Measurements from ENCODE around the gene SH3GLB1.

Gene SH3GLB1

GRCh38 chr1:86739648-86740509 is 35.5 kb downstream of the SH3GLB1 start:
- DNase-seq = no peak

DNA sequence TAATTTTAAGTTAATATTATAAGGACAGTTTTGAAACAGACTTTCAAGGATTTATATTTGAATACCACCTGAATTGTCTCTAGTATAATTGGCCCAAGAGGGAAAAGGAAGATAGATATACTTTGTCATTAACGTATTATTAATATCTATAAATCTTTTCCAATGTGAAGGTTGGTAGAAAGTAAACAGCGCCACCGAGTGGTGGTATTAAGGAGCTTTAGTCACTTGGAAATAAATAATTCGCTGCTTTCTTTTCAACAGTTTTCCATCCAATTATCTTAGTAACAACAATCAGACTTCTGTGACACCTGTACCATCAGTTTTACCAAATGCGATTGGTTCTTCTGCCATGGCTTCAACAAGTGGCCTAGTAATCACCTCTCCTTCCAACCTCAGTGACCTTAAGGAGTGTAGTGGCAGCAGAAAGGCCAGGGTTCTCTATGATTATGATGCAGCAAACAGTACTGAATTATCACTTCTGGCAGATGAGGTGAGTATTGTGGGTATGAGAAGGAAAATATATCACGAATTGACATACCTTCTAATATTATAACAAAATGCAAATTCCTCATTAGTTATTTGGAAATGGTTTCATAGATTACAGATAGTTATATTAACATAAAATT is 37.7 kb downstream of the SH3GLB1 start:
- no peak for DNase-seq

DNA sequence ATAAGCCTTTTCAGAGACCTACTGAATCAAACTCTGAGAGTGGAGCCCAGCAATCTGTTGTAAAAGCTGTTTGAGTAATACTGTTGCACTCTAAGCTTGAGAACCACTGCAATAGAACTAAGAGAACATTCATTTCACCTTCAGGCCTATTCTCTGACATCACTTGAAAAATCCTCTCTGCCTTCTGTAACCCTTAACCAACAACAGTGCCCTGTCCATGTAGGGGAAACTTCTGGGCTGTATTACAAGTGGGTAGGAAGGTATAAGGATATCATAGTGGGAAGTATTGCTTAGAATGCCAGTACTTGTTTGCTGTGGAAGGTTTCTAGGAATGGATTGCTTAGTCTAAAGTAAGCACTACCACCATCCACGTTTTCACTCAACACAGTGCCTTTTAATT is 42.9 kb downstream of the SH3GLB1 start:
- DNase-seq = no peak

- no peak for DNase-seq
Measured at GRCh38 chr1:86748622-86749373, 44.4 kb downstream of the SH3GLB1 start.

DNA sequence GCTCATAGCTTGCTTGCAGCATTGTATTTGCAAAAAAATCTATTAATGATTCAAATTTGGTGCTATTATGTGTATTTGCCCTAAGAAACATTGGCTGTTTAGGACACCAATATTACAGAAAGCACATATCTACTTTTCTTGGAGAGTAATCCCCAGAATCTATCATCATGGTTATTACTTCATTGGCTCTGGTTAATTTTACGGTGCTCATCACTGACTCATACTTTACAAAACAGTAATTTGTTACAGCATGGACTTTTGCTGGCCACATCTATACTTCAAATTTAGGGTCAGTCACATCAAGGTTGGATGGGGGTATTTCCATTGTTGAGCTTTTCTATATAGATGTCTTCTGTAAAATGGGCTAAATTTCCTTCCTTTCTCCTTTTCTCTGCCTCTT is 45.7 kb downstream of the SH3GLB1 start:
- DNase-seq = no peak

DNA sequence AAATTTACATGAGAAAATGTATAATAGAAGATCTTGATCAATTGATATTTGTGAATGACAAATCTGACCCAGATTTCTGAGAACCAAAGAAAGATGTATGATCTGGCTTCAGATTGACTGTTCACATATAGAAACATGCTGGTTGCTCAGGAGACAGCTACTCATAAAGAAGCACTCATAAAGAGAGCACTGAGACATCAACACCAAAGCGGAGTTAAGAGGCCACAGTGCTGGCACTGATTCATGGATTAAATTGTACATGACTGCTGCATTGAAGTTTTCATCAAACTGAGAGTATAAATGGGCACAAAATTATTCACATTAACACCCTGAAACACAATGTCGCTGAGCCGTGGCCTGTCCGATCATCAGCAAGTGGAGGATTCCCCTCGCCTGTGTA is 46.2 kb downstream of the SH3GLB1 start:
- DNase-seq = no peak

DNA sequence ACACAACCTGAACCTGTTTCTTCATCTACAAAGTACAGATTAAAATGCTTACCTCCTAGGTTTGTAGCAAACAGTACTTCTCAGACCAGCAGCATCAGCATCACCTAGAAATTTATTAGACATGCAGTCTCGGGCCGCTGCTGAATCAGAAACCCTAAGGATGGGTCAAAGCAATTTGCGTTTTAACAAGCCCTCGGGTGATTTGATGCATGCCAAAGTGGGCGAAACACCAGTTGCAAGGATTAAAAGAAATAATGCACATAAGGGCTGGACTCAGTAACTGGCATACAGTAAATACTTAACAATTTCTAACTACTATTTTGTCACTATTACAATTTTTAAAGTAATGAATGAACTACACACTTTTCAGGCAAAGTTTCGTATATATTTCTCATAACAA is 47.5 kb downstream of the SH3GLB1 start:
- DNase-seq = no peak

GRCh38 chr1:86753700-86754099 is 49.3 kb downstream of the SH3GLB1 start:
- no peak for DNase-seq

DNA sequence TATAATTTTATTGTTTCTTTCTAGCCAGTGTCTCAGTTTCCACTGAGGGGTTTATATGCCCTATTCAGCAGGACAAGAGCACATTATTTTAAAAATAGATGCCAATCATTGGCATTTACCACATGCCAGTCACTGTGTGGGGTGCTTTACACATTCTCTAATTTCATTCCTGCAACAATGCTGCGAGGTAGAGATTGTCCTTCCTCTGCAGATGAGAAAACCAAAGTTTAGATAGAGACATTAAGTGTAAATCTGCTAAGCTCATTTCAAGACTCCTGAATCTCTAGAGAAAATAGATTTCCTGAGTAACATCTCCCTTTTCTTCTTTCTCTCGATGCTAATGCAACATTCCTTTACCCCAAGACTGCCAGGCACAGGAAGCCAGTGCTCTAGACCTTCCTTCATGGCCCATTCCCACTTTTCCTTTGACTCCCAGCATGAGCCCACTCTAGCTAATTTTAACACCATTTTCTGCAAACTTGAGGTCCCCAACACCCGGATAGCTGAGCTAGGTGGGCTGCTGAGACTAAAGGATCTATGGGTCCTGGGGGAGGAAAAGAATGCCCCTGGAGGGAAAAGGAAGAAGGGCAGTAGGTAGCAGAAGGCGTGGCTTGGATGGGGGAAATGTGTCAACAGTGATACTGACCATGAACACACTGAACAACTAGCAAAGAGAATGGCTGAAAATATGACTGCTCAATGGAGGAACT is 50.0 kb downstream of the SH3GLB1 start:
- no peak for DNase-seq

GRCh38 chr1:86756062-86756406 is 51.7 kb downstream of the SH3GLB1 start:
- no peak for DNase-seq

DNA sequence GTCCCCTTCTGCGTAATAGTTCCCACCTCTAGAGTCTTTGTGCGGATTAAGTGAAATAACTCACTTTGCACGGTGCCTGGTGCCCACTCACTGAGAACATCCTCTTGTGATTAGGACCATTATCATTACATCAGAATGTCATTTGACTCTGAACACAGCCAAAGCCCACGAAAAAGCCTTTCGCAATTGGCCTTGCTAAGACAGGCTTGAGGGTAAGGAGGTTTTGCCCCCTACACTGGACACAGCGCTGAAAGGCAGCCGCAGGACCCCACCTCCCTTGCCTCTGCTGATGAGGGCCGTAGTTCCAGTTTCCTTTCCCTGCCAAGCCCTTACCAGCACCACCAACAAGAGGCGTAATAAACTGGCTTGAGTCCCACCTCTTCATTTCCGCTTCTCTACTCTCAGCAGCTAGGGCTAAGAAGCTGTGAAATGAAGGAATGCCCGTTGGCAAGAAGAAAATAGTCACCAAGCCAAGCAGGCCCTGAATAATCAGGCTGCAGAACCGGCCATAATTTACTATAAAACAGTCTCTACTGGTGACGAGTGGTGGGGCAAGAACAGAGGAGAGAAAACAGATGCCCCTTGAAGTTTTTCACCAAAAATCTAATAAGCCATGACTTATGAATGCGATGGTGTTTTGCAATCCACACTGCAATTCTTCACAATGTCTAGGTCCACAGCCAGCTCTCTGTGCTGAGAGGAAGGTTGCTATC is 53.1 kb downstream of the SH3GLB1 start:
- DNase-seq = no peak

DNA sequence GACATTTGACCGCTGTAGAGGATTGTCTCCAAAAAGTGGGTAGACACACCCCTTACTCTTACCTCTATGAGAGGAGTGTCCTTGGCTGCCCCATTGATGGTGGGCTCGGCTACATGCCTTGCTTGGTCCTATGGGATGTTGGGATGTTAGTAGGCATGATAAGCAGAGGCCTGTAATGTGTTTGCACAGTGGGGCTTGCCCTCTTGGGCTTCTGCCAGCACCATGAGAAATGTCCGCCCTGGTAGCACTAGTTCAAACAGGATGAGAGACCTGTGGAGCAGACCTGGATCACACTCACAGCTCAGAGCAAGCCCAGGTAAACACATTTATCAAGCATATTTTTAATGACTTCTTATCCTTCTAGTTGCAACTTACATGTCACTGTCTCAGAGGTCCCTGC is 54.2 kb downstream of the SH3GLB1 start:
- DNase-seq = no peak

DNA sequence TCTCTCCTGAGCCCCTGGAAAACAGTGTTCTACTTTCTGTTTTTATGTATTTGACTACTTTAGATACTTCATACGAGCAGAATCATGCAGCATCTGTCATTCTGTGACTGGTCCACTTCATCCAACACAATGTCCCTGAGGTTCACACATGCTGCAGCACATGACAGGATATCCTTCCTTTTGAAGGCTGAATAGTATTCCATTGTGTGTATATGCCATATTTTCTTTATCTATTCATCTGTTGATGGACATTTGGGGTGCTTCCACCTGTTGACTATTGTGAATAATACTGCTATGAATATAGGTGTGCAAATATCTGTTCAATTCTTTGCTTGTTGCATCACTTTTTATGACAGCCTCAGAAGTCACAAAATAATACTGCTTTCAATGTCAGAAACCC is 55.8 kb downstream of the SH3GLB1 start:
- no peak for DNase-seq

- no peak for DNase-seq
Measured at GRCh38 chr1:86762336-86762735, 58.0 kb downstream of the SH3GLB1 start.

GRCh38 chr1:86764523-86764922 is 60.1 kb downstream of the SH3GLB1 start:
- no peak for DNase-seq

DNA sequence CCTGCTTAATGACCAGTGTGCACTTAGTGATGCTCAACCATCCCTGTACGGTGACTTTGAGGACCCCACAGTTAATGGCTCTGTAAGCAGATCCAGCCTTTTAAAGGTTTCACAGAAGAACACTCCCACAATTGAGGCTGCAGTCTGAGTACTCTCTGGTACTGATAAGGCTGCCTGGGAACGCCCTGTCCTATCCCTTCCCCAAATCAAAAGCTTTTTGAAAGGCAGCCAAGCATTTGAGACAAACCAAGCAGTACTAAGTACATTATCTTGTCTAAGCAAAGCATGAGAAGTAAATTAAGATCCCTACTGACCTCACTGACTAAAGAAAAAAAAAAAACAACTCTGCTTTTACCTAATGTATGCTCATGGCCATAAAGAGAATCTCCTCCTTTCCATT is 60.7 kb downstream of the SH3GLB1 start:
- DNase-seq = no peak

DNA sequence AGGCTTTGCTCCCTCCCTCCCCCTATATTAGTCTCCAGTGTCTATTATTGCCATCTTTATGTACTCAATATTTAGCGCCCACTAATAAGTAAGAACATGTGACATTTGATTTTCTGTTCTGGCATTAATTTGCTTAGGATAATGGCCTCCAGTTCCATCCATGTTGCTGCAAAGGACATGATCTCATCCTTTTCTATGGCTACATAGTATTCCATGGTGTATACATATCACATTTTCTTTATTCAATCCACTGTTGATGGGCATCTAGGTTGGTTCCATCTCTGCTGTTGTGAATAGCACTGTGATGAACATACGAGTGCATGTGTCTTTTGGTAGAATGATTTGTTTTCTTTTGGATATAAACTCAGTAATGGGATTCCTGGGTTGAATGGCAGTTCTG is 61.3 kb downstream of the SH3GLB1 start:
- DNase-seq = no peak

GRCh38 chr1:86768554-86768953 is 64.2 kb downstream of the SH3GLB1 start:
- no peak for DNase-seq

GRCh38 chr1:86769065-86769464 is 64.7 kb downstream of the SH3GLB1 start:
- DNase-seq = no peak

DNA sequence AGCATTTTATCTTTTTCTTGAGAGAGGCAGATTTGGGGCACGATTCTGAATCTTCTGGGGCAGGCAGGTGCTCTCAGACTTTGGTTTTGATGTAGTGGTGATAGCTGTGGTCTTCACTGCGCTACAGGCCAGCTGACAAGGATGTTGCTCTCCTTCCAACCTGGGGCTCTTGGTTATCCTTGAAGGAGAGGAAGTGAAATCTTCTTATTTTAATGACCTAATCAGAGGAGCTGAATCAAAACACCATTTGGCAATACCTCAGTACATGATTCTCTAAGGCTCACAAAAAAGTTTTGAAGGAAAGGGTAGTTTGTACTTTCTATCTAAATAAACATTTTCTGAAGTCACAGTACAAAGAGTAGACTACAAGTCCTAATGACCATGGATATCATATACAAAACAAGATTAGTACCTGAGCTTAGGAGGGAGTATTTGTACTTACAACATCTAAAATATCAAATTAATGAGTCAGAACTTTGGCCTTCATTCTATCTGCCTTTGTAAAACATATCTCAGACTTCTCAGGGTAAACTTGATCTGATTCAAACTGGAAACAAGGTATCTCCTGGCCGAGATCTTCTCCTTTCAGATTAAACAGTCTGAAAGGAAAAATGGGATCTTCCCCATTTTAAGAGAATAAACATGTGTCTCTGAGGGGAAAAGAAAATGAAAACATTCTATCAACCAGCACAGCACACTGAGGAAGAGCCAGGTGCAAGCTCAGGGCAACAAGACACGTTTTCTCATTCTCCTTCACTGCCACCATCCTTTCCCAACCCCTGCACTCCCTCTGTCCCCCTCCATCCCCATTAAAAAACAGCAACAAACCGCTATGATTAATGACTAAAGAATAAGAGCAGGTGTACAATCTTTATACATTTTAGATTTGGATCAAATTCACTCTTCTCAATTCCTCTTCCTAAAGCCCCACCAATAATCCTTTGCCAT is 69.2 kb downstream of the SH3GLB1 start:
- no peak for DNase-seq
